Mucosa of descending colon (tissue), 3 donors: ENCODE results near the gene PLA1A. TPM values are rescaled to one million over a fixed set of nuclear protein-coding genes. Genes with fewer than 3 reads are reported as not detected.

Experiments
- ATAC-seq: fragments of 200-7000 bp; cut with Tn5 transposase; one replicate; pipeline ENCODE4 v1.9.1; 2020; ENCODE audit warnings: mild to moderate bottlenecking, moderate library complexity
- DNase-seq, 3 donors: peaks; one replicate each; pipeline ENCODE4 v3.0.0-alpha.2; 2020
- H3K36me3 ChIP-seq: fragments of 200-600 bp; one replicate; pipeline ENCODE4 v1.8.0; 2021; ENCODE audit warnings: low read depth, mild to moderate bottlenecking
- H3K4me1 ChIP-seq: fragments of 200-600 bp; one replicate; pipeline ENCODE4 v1.8.0; 2021; ENCODE audit warnings: low read depth, mild to moderate bottlenecking
- H3K4me3 ChIP-seq: fragments of 200-600 bp; one replicate; pipeline ENCODE4 v1.8.0; 2021; ENCODE audit warnings: mild to moderate bottlenecking
- H3K9me3 ChIP-seq: fragments of 200-600 bp; one replicate; pipeline ENCODE4 v1.8.0; 2021; ENCODE audit warnings: mild to moderate bottlenecking
- CTCF ChIP-seq: fragments of 200-600 bp; IDR thresholded peaks from one replicate; pipeline ENCODE4 v1.8.0; 2022; ENCODE audit warnings: antibody characterized with exemption, mild to moderate bottlenecking
- intact Hi-C, 2 donors: fragments of 100-400 bp; cut with DNase I in 1 of 2; cut with micrococcal nuclease in 1 of 2; formaldehyde crosslinking; loops; one replicate each; pipeline versions ENCODE4 v1.11.0 to v1.11.1; 2022; cut with DNase I, micrococcal nuclease
- total RNA-seq, 3 donors: library from RNA; stranded (reverse); fragmentation: NEBNext Ultra II Directional in 2 of 3; extraction: Animal tissue kit (Norgen Biotek cat#: 25700) in 2 of 3; gene quantifications; one replicate each; pipeline versions ENCODE4 v1.2.1 to v1.2.4, GENCODE V29; 2021 to 2023
- donor health status: DM: no; HTN: no; CAD: no; lungs with moderate emphysema.
- donor health status: DM: no; HTN: no; CAD: no.
- donor health status: DM: no; HTN: yes; CAD: no.

PLA1A gene
- total RNA-seq, 3 donors from 2014 or later: 0.58 to 2.1 (median 1.5) TPM

- no peak for TF ChIP-seq CTCF
- DNase-seq (no peak), ATAC-seq (no peak)
- Histone ChIP-seq H3K4me3 (no peak overlapping the region), H3K9me3 (no peaks in the 10 kb centered on the region), H3K36me3 (no peaks in the 10 kb centered on the region), H3K4me1 (no peaks in the 10 kb centered on the region)
- intact Hi-C loops: no loop called here
Measured at GRCh38 chr3:119639494-119640350, 42.0 kb downstream of the PLA1A start.

- intact Hi-C loops: no loop called here
- no peak for TF ChIP-seq CTCF
- Histone ChIP-seq H3K4me1 (no peaks in the 10 kb centered on the region), H3K36me3 (no peaks in the 10 kb centered on the region), H3K9me3 (no peaks in the 10 kb centered on the region), H3K4me3 (no peak overlapping the region)
- no peak for DNase-seq
- no peak for ATAC-seq
Measured at GRCh38 chr3:119641416-119641815, 43.7 kb downstream of the PLA1A start.

- H3K9me3 ChIP-seq: no peaks in the 10 kb centered on the region
- intact Hi-C loops: no loop called here
- ATAC-seq: peak; percentile 17
- H3K4me3 ChIP-seq: no peak overlapping the region
- DNase-seq: no peak
- no peak for TF ChIP-seq CTCF
- no peaks in the 10 kb centered on the region for H3K4me1 ChIP-seq
- H3K36me3 ChIP-seq: no peaks in the 10 kb centered on the region
Measured at GRCh38 chr3:119642746-119643473, 45.2 kb downstream of the PLA1A start.

- DNase-seq (no peak), ATAC-seq (peak; percentile 20)
- Histone ChIP-seq H3K36me3 (no peaks in the 10 kb centered on the region), H3K9me3 (no peaks in the 10 kb centered on the region), H3K4me1 (no peaks in the 10 kb centered on the region), H3K4me3 (no peak overlapping the region)
- no peak for TF ChIP-seq CTCF
- intact Hi-C loops: no loop called here
Measured at GRCh38 chr3:119643528-119643927, 45.8 kb downstream of the PLA1A start.

GRCh38 chr3:119644481-119644880, 46.8 kb downstream of the PLA1A start:
- no peaks in the 10 kb centered on the region for H3K4me1 ChIP-seq
- no peaks in the 10 kb centered on the region for H3K36me3 ChIP-seq
- ATAC-seq: no peak
- no peak overlapping the region for H3K4me3 ChIP-seq
- intact Hi-C loops: no loop called here
- no peak for DNase-seq
- TF ChIP-seq CTCF: no peak
- H3K9me3 ChIP-seq: no peaks in the 10 kb centered on the region
